Middle frontal gyrus (tissue), 1 donor: Measurements from ENCODE around the gene ZBTB33.

ENCODE experiments used
- DNase-seq: peaks from one replicate; pipeline ENCODE4 v3.0.0-alpha.2; 2015; ENCODE audit warnings: low spot score; ENCODE audit errors: extremely low spot score

The ZBTB33 gene

DNA sequence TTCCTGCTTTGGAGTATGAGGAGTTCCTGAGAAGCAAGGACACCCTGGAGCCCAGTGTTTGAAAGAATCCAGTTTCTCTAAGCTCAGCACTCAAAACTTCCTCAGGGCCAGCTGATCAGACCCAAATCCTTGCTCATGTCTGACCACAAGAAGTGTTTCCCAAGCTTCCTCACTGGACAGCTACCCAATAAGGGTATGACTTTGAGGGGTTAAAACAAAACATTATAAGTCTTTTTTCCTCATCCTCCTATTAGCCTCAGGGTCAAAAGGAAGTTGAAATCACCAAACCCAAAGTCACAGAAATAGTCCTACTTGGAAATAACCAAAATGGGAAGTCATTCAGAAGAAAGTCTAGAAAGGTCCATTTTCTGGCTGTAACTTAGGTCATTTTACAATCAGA lies 13.7 kb downstream of the ZBTB33 start:
- DNase-seq, result no peak

DNA sequence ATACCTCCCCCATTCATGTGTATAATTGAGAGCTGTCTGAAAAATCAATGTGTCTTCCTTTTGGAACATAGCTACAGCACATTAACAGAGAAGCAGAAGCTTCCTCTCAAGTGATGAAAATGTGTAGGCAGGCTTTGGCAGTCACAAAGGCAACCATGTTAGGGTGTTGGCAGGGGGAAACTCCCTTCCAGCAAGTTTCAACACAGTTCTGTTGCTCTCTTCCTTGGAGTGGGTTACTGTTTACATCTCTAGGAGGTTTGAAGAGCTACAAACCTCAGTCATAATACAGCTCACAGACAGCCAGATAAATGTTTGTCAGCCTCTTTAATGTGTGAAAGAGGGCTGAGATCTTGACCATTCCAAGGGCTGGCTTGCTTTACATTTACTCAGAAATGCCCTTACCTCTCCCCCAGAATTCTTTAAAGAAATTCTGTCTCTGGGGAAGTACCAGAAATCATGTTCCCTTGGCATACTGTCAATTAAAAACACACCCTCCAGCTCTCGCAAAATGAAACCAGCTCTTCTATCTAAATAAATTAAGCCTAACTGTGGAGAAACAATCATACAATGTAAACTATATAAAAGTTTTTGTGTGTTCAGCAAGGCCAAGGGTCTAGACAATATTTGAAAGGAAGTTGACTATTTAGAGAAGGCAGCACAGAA lies 18.9 kb downstream of the ZBTB33 start:
- DNase-seq, result no peak

DNA sequence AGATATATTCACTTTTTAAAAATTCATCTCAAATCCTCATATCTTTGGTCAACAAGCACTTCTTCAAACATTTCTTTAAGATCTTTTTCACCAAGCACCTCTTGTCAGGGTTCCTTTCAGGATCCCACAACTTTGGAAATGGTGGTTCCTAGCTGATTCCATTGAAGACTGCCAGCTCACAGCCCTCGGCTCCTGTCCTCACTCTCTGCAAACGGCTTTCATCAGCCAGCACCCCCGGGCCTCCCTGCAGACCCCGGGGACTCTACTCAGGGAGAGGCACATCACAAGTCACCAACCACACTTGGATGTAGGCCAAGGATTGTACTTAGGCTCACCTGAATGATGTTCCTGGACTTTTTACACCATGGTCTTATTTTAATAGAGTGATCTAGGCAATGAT lies 20.0 kb downstream of the ZBTB33 start:
- DNase-seq, result no peak

DNA sequence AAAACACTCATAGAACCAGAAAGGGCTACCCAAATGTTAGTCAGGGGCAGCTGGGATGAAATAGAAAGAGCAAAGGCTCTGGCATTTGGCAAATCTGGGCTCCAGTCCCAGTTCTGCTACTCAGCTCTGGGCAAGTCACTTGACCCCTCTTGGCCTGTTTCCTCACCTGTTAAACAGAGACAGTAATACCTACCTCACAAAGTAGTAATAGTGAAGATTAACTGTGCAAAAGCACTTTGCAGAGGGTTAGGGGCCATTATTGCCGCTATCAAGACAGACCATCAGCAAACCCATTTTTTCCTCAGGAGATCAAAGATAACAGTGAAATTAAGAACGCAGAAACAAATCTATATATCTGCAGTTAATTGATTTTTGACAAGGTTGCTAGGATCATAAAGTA lies 20.6 kb downstream of the ZBTB33 start:
- DNase-seq, result no peak

DNA sequence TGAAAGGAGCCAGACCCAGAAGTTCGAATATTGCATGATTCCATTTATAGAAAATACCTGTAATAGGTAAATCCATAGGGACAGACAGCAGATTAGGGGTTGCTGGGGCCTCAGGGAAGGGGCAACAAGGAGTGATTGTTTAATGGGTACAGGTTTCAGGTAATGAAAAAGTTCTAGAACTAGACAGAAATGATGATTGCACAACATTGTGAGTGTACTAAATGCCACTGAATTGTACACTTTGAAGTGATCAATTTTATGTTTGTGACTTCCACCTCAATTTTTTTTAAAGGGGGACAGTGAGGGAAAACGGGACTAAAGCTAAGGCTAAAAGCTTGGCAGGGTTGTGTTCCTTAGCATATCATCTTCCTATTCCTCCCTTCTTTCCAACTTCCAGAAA lies 23.5 kb downstream of the ZBTB33 start:
- no peak for DNase-seq

DNA sequence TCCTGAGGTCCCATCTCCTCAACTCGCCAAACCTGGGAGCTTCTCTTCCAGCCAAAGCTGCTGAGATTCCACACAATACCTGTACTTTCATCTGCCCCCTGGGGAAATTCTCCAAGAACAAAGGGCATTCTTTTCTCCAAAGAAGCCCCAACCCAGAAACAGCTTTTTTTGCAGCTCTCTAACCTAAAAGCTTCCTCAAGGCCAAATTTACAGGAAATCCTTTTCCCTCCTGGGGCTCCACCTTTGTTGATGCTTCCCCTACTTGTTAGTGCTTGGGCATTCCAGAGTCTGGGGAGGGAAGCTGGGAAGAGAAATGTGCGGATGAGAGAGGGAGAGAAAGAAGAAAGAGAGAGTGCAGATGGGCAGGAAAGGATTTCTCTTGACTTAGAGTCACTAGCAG lies 24.3 kb downstream of the ZBTB33 start:
- no peak for DNase-seq

DNA sequence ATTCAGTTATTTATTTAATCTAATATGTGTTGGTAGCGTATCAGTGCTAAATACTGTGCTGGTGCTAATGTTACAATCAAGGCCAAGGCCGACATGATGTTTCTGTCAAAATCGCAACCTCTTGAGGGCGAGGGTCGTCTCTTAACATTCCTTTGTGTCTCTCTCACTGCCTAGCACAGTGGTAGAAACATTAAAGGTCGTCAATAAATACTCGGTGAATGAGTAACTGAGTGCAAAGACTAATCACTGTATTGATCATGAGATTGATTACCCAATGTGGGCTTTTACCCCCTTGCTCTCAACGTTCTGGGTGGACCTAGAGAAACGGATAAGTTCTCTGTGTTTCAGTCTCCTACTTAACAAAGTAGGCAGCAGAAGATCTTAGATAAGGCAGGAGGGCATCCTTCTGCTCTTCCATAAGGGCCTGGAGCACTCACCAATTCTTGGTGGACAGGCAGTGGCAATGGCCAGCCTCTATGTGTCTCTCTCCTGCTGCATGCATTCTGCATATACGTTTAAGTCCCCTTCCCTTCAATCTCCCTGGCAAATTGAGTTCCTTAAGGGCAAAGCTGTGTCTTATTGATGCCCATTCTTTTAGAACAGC lies 30.5 kb downstream of the ZBTB33 start:
- no peak for DNase-seq

DNA sequence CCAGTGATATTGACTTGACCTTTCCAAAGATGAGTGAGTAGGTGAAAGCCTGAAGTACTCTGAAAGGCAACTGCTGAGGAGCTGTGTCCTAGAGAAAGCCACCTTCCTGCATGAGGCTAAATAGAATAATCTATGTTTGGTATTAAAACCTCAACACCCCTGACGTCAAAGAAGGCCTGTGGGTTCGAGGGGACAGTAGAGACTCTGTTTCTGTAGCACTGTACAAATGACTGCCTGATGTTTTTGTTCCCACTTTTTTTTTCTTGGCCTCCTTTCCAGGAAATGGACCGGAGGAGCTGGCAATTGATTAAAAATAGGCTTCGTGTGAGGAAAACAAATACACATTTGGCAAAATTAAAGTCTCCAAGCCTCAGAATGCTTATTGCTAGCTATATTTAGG lies 31.1 kb downstream of the ZBTB33 start:
- no peak for DNase-seq

DNA sequence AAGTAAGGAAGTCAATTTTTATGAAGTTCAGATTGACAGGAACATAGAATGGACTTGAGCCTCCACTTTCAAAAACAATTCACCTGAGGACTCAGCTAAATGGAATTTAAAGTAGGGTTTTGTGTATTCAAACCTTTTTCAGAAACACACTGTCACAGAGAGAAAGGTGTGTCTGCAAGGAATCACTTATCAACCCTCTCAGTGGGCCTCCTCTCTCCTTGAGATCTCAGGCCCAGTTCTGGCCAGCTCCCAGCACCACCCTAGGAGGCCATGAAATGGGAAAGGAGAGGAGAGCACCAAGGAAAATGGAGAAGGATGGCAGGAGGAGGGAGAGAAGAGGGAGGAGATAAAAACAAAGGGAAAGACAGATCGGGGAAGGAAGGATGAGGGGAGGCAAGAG lies 32.1 kb downstream of the ZBTB33 start:
- no peak for DNase-seq

DNA sequence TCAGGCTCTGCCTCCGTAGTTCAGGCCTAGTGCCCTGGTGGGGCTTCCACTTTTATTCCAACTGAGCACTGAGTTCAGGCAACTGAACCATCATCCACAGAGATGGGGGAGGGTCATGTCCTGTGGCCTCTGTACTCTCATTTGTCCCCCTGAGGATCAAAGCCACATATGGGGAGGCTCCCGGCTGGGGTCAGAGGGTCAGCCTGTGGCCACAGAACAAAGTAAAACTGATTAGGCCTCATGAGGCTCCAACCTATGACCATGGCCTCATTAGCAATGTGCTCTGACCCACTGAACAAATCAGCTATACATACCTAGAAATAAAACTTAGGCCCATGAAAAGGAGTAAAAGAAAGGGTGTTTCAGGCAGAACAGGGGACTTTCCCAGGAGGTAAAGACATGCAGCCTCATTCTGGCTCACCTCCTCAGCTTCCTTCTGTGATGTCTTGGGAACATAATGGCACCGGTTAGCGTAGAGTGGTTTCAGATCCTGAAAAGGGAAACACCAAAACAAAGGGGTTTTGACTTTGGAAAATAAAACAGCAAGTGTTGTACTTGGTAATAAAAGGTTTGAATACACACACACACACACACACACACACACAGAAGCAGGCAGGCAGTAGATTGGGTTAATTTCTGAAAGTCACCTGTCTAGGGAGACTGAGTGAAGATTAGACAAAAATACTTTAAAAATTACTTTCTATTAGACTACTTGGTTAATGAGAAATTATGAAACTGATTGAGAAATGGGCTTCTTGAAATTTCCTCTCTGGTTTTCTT lies 36.3 kb downstream of the ZBTB33 start:
- DNase-seq, result no peak

DNA sequence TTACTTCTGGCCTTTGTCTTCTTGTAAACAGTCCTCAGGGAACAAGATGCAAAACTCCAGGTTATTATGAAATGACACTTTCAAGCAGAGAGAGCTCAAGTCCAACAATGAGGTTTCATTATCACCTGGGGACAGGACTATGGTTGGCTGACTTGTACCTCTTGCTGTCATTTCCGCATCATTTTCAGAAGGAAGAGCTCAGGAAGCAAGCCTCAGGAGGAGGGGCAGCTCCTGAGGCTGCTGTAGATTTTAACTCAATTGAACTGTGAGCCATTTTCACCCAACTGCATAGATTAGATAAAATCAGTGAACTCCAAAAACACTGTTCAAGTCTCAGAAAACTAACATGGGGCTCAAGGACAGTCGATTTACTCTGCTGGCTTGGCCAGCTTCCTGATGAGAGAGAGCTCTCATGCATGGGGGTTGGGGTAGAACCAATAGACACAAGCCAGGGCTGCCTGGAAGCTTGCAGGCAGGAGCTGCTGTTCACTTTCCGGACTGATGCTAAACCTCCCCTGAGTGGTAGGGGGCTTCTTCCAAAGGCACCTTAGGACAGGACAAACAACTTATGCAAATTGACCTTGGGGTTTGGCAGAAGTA lies 37.0 kb downstream of the ZBTB33 start:
- no peak for DNase-seq

DNA sequence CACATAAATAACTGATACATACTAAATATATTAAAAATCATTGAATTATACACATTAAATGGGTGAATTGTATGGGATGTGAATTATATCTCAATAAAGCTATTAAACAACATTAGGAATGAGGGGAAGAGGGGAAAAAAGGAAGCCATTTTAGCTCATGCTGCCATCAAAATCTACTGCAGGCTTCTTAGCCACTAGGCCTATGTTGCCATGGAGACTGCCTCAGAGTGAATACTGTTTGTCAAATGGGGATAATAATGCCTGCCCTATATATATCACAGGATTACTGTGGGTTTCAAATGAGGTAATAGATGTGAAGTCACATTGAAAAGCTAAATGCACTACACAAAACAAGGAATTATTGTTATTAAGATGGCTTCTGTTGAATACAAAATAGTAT lies 39.5 kb downstream of the ZBTB33 start:
- DNase-seq, result no peak

DNA sequence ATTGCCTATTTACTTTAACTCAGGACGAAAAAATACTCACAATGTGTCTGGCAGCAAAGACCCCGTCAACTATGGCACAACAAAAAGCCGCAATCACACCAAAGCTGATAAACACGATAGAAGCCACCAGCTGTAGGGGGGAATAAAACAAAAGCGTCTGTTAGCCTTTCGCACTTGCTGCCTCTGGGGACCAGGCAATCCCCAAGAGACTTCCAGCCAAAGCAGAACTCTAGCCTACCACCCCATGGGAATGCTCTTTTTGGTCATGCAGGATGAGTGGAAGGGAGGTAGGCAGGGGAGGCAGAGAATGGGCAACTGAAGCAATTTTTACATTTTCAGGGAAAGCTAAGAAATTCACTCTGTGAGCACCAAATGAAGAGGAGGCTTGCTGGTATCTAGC lies 40.6 kb downstream of the ZBTB33 start:
- no peak for DNase-seq

DNA sequence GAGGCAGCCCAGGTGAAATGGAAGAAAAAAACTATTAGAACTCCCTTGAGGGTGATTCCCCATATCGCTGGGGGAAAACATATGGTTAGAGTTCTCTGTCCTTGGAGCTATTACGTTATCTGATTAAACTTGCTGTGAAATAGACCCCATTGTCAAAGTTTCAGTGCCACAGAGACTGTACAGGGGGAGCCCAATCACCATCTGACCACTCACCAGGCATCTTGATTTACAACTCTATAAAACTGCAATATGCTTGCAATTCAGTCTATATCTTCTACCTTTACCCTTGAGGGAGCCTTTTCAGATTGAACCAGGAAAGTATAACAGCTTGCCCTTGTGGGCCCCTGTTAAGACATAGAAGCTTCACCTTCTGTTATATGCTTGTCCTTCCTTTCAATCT lies 42.4 kb downstream of the ZBTB33 start:
- DNase-seq, result no peak

DNA sequence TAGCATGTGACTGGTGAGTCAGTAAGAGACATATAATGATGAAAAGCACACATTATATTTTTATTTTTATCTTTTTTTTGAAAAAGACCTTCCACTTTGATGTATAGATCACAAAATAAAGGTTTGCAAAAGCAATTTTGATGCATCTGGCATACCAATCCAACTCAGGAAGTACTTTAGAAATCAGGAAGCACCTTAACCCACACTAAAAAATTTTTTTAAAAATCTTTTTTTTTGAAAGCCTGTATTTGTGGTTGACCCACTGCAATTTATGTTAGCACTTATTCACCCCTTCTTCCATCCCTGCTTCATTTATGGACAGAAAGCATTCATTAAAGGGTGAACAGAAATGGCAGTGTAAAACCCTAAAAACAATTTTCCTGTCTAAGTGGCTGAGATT lies 44.0 kb downstream of the ZBTB33 start:
- DNase-seq, result no peak

DNA sequence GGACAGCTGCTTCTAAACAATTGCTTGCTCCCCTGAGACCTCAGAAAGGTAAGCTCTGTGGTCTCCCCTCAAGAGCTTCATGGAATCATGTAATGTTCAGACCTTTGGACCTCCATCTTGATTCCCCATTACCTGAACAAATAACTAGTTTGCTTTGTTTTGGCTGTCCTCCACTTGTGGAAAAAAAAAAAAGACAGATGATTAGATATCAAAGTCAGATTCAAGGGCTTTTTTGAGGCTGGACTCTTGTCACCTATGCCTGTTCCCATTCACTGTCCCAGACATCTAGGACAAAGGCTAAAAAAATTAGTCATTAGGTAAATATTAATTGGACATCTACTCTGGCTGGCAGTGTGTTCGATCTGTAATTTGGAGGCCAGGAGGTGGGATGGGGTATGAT lies 47.3 kb downstream of the ZBTB33 start:
- no peak for DNase-seq

DNA sequence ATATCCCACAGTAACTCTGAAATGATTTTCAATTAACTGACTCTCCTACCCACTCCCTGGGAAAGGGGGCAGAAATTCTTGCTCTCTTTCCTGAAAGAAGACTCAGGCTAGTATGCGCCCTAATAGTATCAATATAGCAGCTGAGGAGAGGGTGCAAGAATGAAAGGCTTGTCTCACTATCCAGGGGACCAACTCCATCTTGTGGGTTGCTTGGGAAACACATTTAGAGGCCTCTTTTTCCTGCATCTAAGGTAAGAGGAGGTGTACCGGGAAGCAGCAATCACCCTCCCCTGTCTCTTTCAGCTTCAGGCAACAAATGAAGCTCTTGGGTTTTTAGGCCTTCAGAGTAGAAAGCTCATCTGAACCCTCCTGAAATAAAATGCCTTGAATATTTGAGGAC lies 49.3 kb downstream of the ZBTB33 start:
- DNase-seq, result no peak

DNA sequence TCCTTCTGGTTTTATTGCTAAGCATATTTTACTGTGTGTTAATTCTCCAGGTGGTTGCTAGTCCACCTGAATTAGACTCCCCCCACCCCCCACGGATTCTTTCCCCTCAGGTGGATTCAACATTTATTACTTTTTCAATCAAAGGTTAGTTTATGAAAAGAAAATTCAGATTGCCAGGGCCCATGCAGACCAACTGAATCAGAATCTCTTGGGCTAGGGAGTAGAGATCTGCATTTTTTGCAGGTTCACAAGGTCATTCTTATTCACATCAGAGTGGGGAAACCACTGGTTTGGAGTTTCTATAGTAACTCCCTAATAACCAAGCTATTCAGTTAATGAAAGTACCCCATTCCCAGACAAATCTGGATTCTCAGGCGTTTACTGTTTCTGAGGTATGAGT lies 50.9 kb downstream of the ZBTB33 start:
- no peak for DNase-seq

DNA sequence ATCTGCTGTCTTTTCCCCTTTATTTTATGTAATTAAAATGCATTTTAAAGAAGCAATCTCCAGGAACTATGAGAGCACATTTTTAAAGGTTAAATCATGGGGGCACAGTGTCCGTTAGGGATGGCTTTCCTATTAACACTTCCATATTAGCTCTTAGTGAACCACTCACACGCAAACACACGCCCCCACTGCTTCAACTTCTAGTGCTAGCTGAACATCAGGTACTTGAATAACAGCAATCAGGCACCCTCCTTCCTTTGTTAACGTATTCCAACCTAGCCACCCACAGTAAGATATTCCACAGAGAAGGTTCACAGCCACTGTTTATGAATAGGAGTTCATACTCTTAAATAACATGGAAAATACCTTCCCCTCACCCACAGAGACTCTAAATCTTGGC lies 51.3 kb downstream of the ZBTB33 start:
- no peak for DNase-seq

DNA sequence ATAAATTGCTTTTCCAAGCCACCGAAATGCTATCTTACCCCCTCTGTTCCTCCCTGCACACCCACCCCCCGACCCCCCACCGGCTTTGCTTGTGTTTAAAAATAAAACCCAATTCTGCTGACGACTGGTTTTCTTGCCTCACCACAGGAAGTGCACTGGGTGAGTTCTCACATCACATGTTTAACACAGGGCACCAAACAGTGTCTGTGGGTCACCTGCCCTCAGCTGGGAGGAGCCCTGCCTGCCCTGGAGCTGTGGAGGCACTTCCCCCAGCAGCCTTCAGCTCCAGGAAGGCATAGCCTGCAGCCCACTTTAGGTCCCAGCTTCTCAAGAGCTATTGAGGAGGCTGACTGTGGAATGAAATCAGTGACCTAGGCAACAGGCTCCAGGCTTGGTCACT lies 51.8 kb downstream of the ZBTB33 start:
- no peak for DNase-seq

DNA sequence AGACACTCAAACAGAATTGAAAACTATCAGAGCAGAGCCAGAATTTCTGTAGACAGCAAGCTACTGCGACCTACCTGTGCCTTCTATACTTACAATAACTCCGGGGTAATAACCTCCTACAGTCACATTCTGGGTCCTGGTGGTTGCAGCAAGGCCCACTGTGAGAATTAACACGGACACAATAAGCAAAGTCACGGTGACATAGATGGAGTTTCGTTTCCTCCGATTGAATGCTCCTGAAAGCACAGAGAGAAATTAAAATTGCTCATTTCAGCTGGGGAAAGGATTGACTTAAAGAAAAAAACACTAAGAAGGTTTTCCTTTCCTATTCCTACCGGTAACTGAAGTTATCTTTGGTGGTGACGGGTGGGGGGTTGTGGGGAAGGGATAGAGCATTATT lies 53.6 kb downstream of the ZBTB33 start:
- no peak for DNase-seq

DNA sequence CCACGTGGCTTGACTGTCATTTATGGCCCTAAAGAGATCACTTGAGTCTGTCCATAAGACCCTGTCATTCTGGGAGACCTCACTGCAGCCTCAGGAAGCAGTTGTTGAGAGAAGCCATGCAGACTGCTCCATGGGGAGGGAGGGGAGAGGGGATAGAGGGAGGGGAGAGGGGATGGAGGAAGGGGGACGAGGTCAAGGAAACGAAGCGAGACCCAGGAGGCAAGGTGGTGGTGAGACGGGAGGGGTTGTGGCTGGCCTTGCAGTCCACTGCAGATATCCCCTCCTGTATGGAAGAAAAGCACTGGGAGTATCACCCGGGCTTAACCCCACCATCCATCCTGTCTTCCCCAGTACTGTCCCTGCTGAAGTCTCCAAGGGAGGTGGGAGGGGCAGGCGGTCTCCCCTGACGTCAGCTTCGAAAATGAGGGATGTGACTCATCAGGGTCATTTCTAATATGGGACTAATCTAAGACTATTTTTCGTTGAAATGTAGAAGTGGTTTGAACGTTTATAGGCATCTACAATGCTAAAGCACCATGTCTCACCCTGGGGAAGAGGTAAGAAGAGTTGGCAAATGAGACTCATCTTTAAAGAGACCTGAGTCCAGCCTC lies 55.0 kb downstream of the ZBTB33 start:
- DNase-seq, result no peak
